Muscle layer of duodenum (tissue), 2 donors: Measurements from ENCODE around the gene CTXN1.

Experiments used
- H3K27ac ChIP-seq: one replicate; pipeline ENCODE4 v1.7.0; 2013; ENCODE audit warnings: mild to moderate bottlenecking, low read length
- H3K27me3 ChIP-seq: one replicate; pipeline ENCODE4 v1.7.0; 2013; ENCODE audit warnings: low read depth, mild to moderate bottlenecking, control low read depth, low read length
- H3K36me3 ChIP-seq, 2 donors: one replicate each; pipeline ENCODE4 v1.7.0; 2013; ENCODE audit warnings: low read length in 2 of 2, control low read depth in 1 of 2, mild to moderate bottlenecking in 1 of 2; ENCODE audit not compliant: insufficient read depth in 2 of 2, control insufficient read depth in 1 of 2
- H3K4me1 ChIP-seq, 2 donors: one replicate each; pipeline ENCODE4 v1.7.0; 2013; ENCODE audit warnings: low read length in 2 of 2, mild to moderate bottlenecking in 2 of 2, control low read depth in 1 of 2, moderate library complexity in 1 of 2; ENCODE audit not compliant: insufficient read depth in 2 of 2, control insufficient read depth in 1 of 2
- H3K4me3 ChIP-seq, 2 donors: one replicate each; pipeline ENCODE4 v1.7.0; 2013; ENCODE audit warnings: low read length in 2 of 2, low read depth in 1 of 2, mild to moderate bottlenecking in 1 of 2
- H3K9me3 ChIP-seq, 2 donors: one replicate each; pipeline ENCODE4 v1.7.0; 2013; ENCODE audit warnings: low read length in 2 of 2, control low read depth in 1 of 2, mild to moderate bottlenecking in 1 of 2; ENCODE audit not compliant: control insufficient read depth in 1 of 2
- donor health status: healthy.

The CTXN1 gene

DNA sequence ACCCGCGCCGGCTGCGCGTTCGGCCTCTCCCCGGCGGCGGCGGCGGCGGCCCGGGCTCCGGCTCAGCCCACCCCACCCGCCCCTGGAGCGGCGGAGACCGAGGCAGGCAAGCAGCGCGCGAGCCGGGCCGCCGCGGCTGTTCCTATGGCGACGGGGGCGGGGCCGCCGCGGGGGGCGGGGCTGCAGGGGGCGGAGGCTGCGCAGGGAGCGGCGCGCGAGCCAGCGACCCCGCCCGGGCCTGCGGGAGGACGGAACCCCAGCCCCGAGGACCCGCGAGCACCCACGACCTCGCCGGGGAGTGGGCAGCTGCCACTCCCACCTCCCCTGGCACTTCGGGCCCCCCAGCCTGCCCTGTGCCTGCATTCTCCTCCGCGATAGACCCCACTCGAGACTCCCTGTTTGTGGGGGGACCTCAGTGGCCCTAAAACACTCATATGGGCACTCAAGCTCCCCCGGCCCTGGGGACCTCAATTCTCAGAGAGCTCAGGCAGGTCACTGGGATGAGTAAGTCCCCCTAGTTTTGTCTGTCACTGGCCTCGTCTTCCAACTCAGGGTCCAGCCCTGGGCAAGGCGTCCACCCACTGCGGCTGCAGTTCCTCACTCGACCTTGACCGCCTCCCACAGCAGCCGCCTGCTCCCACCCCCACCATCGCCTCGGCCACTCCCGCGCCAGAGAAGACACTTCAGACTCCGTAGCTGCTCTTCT lies at the start of gene CTXN1:
Gene CTXN1 (minus strand): TSS at position 115 of the 706 bp plus-strand sequence. CDS start 597 bp downstream, outside the sequence.
- peaks cover 5 to 81% of the 10 kb centered on the region in 2 donors for H3K4me1 ChIP-seq
- H3K4me3 ChIP-seq = peak within 1 kb of the TSS in 1 of 2 donors; percentile 58
- no peaks in the 10 kb centered on the region for H3K27me3 ChIP-seq
- H3K9me3 ChIP-seq = no peaks in the 10 kb centered on the region
- H3K36me3 ChIP-seq = peaks cover 7 to 17% of the 10 kb centered on the region in 2 donors
- no peak within 1 kb of the TSS for H3K27ac ChIP-seq

GRCh38 chr19:7975037-7975436 lies 49.1 kb upstream of the CTXN1 start:
- H3K27me3 ChIP-seq = no peaks in the 10 kb centered on the region
- no peaks in the 10 kb centered on the region for H3K4me1 ChIP-seq
- no peak overlapping the region for H3K27ac ChIP-seq
- peaks cover 33 to 77% of the 10 kb centered on the region in 2 donors for H3K36me3 ChIP-seq
- no peak overlapping the region for H3K4me3 ChIP-seq
- no peaks in the 10 kb centered on the region for H3K9me3 ChIP-seq

DNA sequence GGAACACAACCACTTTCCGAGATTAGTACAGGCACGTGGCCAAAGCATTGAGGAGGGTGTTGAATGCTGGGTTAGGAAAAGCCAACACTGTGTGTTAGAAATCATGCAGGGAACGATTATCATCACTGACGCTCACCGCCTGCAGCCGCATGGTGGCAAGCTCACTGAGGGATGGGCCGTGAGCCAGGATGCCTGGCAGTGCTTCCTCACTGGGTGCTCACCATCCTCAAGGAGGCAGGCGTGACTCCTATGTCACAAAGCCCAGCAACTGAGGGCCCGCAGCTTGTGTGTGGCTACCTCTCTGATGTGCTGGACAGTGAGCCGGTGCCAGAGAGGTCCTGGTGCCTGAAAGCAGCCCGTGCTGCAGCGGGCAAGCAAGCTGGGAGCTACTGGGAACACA lies 47.9 kb upstream of the CTXN1 start:
- no peaks in the 10 kb centered on the region for H3K27me3 ChIP-seq
- no peaks in the 10 kb centered on the region for H3K4me1 ChIP-seq
- H3K4me3 ChIP-seq = no peak overlapping the region
- H3K36me3 ChIP-seq = peaks cover 33 to 74% of the 10 kb centered on the region in 2 donors
- H3K9me3 ChIP-seq = no peaks in the 10 kb centered on the region
- no peak overlapping the region for H3K27ac ChIP-seq

GRCh38 chr19:7971553-7972520 lies 45.9 kb upstream of the CTXN1 start:
- peaks cover 31 to 79% of the 10 kb centered on the region in 2 donors for H3K36me3 ChIP-seq
- no peaks in the 10 kb centered on the region for H3K4me1 ChIP-seq

DNA sequence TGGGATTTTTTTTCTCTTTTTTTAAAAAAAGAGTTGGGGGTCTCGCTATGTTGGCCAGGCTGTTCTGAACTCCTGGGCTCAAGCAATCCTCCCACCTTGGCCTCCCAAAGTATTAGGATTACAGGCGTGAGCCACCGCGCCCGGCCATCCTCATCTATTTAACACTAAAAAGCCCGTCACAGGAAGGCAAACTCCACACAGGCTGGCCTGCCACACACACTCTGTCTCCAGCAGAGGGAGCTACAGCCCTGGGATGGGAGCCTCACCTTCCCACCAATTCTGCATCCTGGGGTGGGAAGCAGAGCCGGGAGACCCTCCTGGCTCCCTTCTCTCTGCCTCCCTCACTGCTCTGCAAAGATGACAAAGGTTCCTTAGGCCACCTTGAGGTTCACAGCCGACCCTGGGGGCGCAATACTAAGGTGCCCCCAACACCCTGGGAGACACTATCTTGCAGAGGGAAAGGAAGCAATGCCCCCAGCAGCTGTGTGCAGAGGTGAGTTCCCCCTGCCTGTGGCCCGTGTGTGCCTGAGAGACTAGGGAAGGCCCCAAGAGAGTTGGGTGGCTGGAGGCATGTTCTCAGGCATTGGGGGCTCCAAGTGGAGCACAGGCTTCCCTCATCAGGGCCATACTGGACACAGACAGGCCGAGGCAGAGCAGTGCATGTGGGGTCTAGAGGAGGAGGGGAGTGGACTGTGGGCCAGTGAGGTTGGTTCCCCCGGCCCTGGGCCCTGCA lies 44.9 kb upstream of the CTXN1 start:
- Histone ChIP-seq H3K36me3 (peaks cover 38 to 83% of the 10 kb centered on the region in 2 donors), H3K4me1 (no peaks in the 10 kb centered on the region), H3K27ac (no peak overlapping the region), H3K27me3 (no peaks in the 10 kb centered on the region), H3K9me3 (no peaks in the 10 kb centered on the region), H3K4me3 (no peak overlapping the region)

More at GRCh38 chr19:7971553-7972520, 45.9 kb upstream of the CTXN1 start:
- H3K9me3 ChIP-seq = no peaks in the 10 kb centered on the region
- H3K27ac ChIP-seq = no peak overlapping the region
- H3K27me3 ChIP-seq = no peaks in the 10 kb centered on the region
- no peak overlapping the region for H3K4me3 ChIP-seq

- Histone ChIP-seq H3K27ac (no peak overlapping the region), H3K27me3 (no peaks in the 10 kb centered on the region), H3K36me3 (peaks cover 32 to 87% of the 10 kb centered on the region in 2 donors), H3K9me3 (no peaks in the 10 kb centered on the region), H3K4me3 (no peak overlapping the region), H3K4me1 (no peaks in the 10 kb centered on the region)
Observed at GRCh38 chr19:7969555-7969939, 43.6 kb upstream of the CTXN1 start.

- Histone ChIP-seq H3K9me3 (no peaks in the 10 kb centered on the region), H3K27ac (no peak overlapping the region), H3K4me1 (no peaks in the 10 kb centered on the region), H3K4me3 (no peak overlapping the region), H3K36me3 (peaks cover 30 to 86% of the 10 kb centered on the region in 2 donors), H3K27me3 (no peaks in the 10 kb centered on the region)
Observed at GRCh38 chr19:7968796-7969554, 43.0 kb upstream of the CTXN1 start.

DNA sequence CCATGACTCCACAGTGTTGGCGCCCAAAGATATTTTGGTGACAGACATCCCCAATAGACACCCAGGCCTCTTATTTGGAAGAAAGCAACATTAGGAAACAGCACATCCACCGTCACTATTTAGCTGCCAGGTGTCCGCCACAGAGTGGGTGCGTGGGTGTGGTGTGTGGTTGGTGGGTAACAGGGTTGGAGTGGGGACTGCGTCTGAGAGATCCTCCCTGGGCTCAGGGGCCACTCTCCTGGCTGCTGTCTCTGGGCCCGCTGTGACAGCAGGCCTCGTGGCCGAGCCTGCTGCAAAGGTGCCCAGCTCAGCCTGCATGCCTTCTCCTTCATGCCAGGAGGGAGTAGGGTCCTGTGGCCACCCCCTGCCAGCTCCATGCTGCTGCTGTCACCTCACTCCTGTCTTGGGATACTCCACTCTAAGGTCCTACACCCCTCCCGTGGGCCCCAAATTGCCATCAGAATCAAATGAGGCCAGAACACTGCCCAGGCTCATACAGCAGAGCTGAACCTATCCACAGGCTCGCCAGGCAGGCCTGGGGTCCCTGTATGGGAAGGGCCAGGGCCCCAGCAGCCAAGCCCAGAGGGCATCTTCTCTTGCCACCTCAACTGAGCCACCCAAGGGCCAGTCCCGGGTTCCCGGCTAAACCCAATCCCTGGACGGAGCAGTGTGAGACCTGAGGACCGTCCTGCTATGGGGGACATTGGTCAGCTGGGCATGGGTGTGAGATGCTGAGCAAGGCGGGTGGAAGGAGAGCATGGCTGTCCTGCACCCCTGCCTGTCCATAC lies 42.3 kb upstream of the CTXN1 start:
- no peaks in the 10 kb centered on the region for H3K9me3 ChIP-seq

DNA sequence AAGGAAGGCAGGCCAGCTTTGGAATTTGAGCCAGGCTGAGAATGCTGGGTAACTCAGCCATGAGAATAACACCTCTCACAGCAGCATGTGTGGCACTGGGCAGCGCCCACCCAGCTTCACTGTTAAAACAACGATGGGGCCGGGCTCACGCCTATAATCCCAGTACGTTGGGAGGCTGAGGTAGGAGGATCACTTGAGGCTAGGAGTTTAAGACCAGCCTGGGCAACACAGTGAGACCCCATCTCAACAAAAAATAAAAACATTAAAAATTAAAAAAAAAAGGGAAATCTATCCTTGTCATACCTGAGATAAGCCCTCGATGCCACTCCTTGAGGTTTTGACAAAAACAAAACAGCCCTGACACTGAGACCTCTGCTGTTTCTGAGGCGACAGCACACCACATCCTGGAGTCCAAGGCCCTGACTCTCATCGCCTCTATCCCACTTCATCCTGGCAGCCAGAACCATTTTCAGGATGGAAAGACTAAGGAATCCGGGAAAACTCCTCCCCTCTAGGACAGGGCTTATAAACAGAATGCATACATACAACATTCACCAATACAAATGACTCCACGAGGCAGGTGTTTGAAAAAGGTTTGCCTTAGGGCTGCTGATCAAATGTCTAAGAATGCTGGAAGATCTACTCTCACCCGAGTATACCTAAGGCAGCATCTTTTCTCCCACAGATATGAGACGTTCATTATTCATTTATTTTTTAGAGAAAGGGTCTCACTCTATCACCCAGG lies 40.2 kb upstream of the CTXN1 start:
- peaks cover 38 to 80% of the 10 kb centered on the region in 2 donors for H3K36me3 ChIP-seq

More for the DNA sequence above, 42.3 kb upstream of the CTXN1 start:
- Histone ChIP-seq H3K36me3 (peaks cover 31 to 86% of the 10 kb centered on the region in 2 donors), H3K4me3 (no peak overlapping the region), H3K27ac (no peak overlapping the region), H3K27me3 (no peaks in the 10 kb centered on the region), H3K4me1 (no peaks in the 10 kb centered on the region)

More for the DNA sequence above, 40.2 kb upstream of the CTXN1 start:
- Histone ChIP-seq H3K4me1 (no peaks in the 10 kb centered on the region), H3K27me3 (no peaks in the 10 kb centered on the region), H3K4me3 (no peak overlapping the region), H3K9me3 (no peaks in the 10 kb centered on the region), H3K27ac (no peak overlapping the region)
